Panc1 (cell line): ENCODE measurements around the gene HCN4. TPM values are rescaled to one million over a fixed set of nuclear protein-coding genes. Genes with fewer than 3 reads are reported as not detected.

ENCODE experiments used
- ATAC-seq: fragments of 200-7000 bp; cut with Tn5 transposase; 2 replicates; pipeline ENCODE4 v1.9.1; 2020; ENCODE audit warnings: mild to moderate bottlenecking, moderate library complexity
- BruUV-seq: library from RNA; stranded (reverse); fragments of 400-500 nt; replicated peaks from 2 replicates; lab custom pipeline; 2021; lab: Mats Ljungman, UMichigan
- CTCF ChIA-PET: fragments of 300-600 bp; sonication (Branson Sonifier 250); formaldehyde crosslinking; loops from one replicate; lab custom pipeline; 2022; ENCODE audit warnings: antibody characterized with exemption; lab: Charles Lee
- POLR2A ChIA-PET: fragments of 300-600 bp; sonication (Branson Sonifier 250); formaldehyde crosslinking; loops from one replicate; lab custom pipeline; 2022; ENCODE audit warnings: antibody characterized with exemption; lab: Charles Lee
- DNase-seq: peaks from one replicate; pipeline ENCODE4 v3.0.0-alpha.2; 2010; ENCODE audit warnings: low read depth, low spot score
- H3K27ac ChIP-seq: 2 replicates; pipeline ENCODE4 v1.5.1; 2011; ENCODE audit warnings: mild to moderate bottlenecking, low read length, inconsistent platforms
- H3K27me3 ChIP-seq: fragments of 200-500 bp; sonication (Bioruptor generic); 2 replicates; pipeline ENCODE4 v1.6.0; 2014; ENCODE audit warnings: low read length, inconsistent platforms; ENCODE audit not compliant: control insufficient read depth, insufficient read depth
- H3K36me3 ChIP-seq: fragments of 200-500 bp; sonication (Bioruptor generic); 2 replicates; pipeline ENCODE4 v1.5.1; 2014; ENCODE audit warnings: inconsistent platforms, mild to moderate bottlenecking, low read length, moderate library complexity; ENCODE audit not compliant: control insufficient read depth, insufficient read depth
- H3K4me1 ChIP-seq: 2 replicates; pipeline ENCODE4 v1.5.1; 2011; ENCODE audit warnings: inconsistent platforms, mild to moderate bottlenecking, low read length, moderate library complexity; ENCODE audit not compliant: control insufficient read depth, insufficient read depth
- H3K4me3 ChIP-seq, 2 experiments: 2 replicates each; pipeline ENCODE4 v1.5.1; 2011 to 2012; ENCODE audit warnings: low read depth in 2 of 2, low read length in 2 of 2, mild to moderate bottlenecking in 2 of 2, inconsistent platforms in 1 of 2, moderate library complexity in 1 of 2
- H3K9me3 ChIP-seq: fragments of 200-500 bp; sonication (Bioruptor generic); 2 replicates; pipeline ENCODE4 v1.5.1; 2014; ENCODE audit warnings: low read depth, mild to moderate bottlenecking, inconsistent platforms, low read length, moderate library complexity; ENCODE audit not compliant: control insufficient read depth, insufficient read depth
- POLR2AphosphoS5 ChIP-seq: IDR thresholded peaks from 2 replicates; pipeline ENCODE4 v1.6.1; 2012; ENCODE audit warnings: mild to moderate bottlenecking, low read depth, low read length, moderate library complexity
- SIN3A ChIP-seq: IDR thresholded peaks from 2 replicates; pipeline ENCODE4 v1.6.1; 2012; ENCODE audit warnings: low read depth, mild to moderate bottlenecking, low read length, moderate library complexity, borderline replicate concordance; ENCODE audit not compliant: insufficient read depth
- TCF7L2 ChIP-seq: IDR thresholded peaks from 2 replicates; pipeline ENCODE4 v1.6.1; 2011; ENCODE audit warnings: mild to moderate bottlenecking, low read depth, low read length, inconsistent platforms
- in situ Hi-C: cut with HindIII; loops from 2 replicates; pipeline ENCODE4 v1.10.0; 2016; ENCODE audit warnings: low sequenced_read_pairs, low pct_unique_long_range_greater_than_20kb
- intact Hi-C: fragments of 100-400 bp; cut with micrococcal nuclease; formaldehyde crosslinking; loops from one replicate; pipeline ENCODE4 v1.10.0; 2022; ENCODE audit not compliant: unreplicated experiment
- total RNA-seq: library from RNA; stranded (reverse); gene quantifications from one replicate; pipeline ENCODE4 v1.2.1, GENCODE V29; 2021; ENCODE audit not compliant: unreplicated experiment
- TF ChIP-seq, protein P1 (sequence below): fragments of 450-650 bp; IDR thresholded peaks from 2 replicates; pipeline ENCODE4 v1.5.1; 2017; ENCODE audit warnings: mild to moderate bottlenecking
- TF ChIP-seq, protein P2 (sequence below), 2 experiments: IDR thresholded peaks; 2 replicates each; pipeline ENCODE4 v1.6.1; 2011 to 2012; ENCODE audit warnings: low read depth in 2 of 2, control low read depth in 1 of 2, low read length in 1 of 2, mild to moderate bottlenecking in 1 of 2, moderate library complexity in 1 of 2; ENCODE audit not compliant: insufficient read depth in 1 of 2

Gene HCN4
- total RNA-seq, 1 experiment from 2014 or later = 0.15 TPM

DNA sequence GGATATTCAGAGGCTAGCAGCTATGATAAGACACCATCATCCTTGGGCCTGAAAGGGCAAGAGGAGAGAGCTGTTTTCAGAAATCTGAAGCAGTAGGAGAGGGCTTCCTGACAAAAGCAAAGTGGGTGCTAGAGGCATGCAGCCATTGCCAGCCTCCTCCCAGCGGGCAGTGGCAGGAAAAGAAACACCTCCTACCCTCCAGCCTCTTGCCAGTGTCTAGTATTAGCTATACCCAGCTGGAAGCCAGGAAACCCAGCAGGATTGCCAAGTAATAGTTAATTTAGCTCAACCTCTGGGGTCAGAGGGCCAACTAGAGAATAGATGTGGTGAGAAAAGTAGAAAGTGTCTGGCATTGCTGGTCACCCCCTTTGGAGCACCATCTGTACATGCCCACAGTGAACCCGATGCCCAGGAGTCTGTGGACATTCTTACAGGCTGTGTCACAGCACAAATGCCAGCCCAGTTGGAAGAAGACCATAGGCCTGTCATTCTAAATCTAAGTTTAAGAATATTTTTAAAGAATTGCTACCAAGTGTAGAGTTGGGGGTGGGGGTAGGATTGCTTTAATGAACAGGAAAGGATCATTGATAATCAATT is 85.3 kb downstream of the HCN4 start:
- Histone ChIP-seq H3K9me3 (no peaks in the 10 kb centered on the region), H3K27ac (no peak overlapping the region), H3K4me1 (no peaks in the 10 kb centered on the region), H3K36me3 (no peaks in the 10 kb centered on the region), H3K27me3 (no peaks in the 10 kb centered on the region; the same call in 1 of the 2 replicates), H3K4me3 (no peak overlapping the region)
- POLR2A ChIA-PET = no interaction called here
- intact Hi-C loops = no loop called here
- TF ChIP-seq POLR2AphosphoS5 (no peak), SIN3A (no peak), TCF7L2 (no peak)
- TF ChIP-seq, protein P1, sequence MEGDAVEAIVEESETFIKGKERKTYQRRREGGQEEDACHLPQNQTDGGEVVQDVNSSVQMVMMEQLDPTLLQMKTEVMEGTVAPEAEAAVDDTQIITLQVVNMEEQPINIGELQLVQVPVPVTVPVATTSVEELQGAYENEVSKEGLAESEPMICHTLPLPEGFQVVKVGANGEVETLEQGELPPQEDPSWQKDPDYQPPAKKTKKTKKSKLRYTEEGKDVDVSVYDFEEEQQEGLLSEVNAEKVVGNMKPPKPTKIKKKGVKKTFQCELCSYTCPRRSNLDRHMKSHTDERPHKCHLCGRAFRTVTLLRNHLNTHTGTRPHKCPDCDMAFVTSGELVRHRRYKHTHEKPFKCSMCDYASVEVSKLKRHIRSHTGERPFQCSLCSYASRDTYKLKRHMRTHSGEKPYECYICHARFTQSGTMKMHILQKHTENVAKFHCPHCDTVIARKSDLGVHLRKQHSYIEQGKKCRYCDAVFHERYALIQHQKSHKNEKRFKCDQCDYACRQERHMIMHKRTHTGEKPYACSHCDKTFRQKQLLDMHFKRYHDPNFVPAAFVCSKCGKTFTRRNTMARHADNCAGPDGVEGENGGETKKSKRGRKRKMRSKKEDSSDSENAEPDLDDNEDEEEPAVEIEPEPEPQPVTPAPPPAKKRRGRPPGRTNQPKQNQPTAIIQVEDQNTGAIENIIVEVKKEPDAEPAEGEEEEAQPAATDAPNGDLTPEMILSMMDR = no peak
- TF ChIP-seq, protein P2, sequence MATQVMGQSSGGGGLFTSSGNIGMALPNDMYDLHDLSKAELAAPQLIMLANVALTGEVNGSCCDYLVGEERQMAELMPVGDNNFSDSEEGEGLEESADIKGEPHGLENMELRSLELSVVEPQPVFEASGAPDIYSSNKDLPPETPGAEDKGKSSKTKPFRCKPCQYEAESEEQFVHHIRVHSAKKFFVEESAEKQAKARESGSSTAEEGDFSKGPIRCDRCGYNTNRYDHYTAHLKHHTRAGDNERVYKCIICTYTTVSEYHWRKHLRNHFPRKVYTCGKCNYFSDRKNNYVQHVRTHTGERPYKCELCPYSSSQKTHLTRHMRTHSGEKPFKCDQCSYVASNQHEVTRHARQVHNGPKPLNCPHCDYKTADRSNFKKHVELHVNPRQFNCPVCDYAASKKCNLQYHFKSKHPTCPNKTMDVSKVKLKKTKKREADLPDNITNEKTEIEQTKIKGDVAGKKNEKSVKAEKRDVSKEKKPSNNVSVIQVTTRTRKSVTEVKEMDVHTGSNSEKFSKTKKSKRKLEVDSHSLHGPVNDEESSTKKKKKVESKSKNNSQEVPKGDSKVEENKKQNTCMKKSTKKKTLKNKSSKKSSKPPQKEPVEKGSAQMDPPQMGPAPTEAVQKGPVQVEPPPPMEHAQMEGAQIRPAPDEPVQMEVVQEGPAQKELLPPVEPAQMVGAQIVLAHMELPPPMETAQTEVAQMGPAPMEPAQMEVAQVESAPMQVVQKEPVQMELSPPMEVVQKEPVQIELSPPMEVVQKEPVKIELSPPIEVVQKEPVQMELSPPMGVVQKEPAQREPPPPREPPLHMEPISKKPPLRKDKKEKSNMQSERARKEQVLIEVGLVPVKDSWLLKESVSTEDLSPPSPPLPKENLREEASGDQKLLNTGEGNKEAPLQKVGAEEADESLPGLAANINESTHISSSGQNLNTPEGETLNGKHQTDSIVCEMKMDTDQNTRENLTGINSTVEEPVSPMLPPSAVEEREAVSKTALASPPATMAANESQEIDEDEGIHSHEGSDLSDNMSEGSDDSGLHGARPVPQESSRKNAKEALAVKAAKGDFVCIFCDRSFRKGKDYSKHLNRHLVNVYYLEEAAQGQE (IDR thresholded peaks at IDR 0.05; ENCODE audit: insufficient read depth in 1 of 2, low read depth in 2 of 2, low read length in 1 of 2) = no peak
- in situ Hi-C loops = no loop called here
- CTCF ChIA-PET = interaction anchor here (0.6 kb wide), 2 partner anchors 28 to 178 kb away, joined by 4 to 16 read pairs; no protein-coding TSS in a partner anchor
- BruUV-seq = no TSS peak
- no peak for DNase-seq
- no peak for ATAC-seq

DNA sequence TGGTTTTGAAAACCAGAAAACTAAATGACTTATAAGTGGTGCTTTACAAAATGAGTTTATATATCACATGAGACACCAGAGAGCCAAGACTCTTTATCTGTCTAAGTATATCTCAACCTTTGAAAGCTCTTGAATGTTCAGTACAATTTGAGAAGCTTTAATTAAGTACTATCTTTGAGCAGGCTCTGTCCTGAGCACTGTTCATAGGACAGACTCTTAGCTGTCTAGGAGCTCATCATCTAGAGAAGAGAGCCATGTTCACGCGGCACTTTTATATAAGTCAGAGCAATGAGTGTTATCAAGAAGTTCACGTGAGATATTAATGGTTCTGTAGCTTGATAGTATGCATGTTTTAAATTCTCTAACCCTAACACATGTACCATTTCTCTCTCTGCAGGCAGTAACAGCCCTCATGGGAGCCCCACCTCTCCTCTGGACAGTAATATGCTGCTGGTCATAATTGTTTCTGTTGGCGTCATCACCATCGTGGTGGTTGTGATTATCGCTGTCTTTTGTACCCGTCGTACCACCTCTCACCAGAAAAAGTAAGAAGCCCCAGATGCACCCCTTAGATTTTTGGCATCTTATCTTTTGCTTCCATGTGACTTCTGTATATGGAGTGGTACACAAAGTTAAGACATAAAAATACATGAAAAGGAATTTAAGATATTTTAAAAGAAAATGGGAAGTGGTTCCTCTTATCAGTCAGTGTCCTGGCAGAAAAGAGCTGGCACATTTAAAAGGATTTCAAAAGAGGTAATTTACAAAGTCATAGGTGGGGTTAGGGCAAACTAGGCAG is 86.0 kb downstream of the HCN4 start:
- Histone ChIP-seq H3K9me3 (no peaks in the 10 kb centered on the region), H3K27me3 (peaks cover 2% of the 10 kb centered on the region; the same call in 1 of the 2 replicates), H3K4me1 (no peaks in the 10 kb centered on the region), H3K27ac (no peak overlapping the region), H3K36me3 (no peaks in the 10 kb centered on the region), H3K4me3 (no peak overlapping the region)
- intact Hi-C loops (no loop called here), in situ Hi-C loops (no loop called here)
- TF ChIP-seq POLR2AphosphoS5 (no peak), TCF7L2 (no peak), SIN3A (no peak)
- TF ChIP-seq, protein P2 (IDR thresholded peaks at IDR 0.05; ENCODE audit: insufficient read depth in 1 of 2, low read depth in 2 of 2, low read length in 1 of 2) = no peak
- TF ChIP-seq, protein P1 = no peak
- ATAC-seq (no peak), DNase-seq (no peak)
- ChIA-PET POLR2A (no interaction called here), CTCF (interaction anchor here (0.6 kb wide), 2 partner anchors 29 to 179 kb away, joined by 4 to 16 read pairs; no protein-coding TSS in a partner anchor)
- no TSS peak for BruUV-seq
